ENCODE measurements around the gene S100P.
"Not testable (repeated sequence)": the region's sequence is repeated elsewhere in the genome, so short reads cannot be mapped to it uniquely, and the experiment has no call there.

Gene S100P

GRCh38 chr4:6724421-6725111 lies 30.9 kb downstream of the S100P start:
- no peak for DNase-seq (ENCODE audit: low read depth in 2 of 2)

- DNase-seq (ENCODE audit: low read depth in 2 of 2) = not testable (repeated sequence)
Observed at GRCh38 chr4:6725427-6725961, 31.8 kb downstream of the S100P start.

- no peak for DNase-seq (ENCODE audit: low read depth in 2 of 2)
Observed at GRCh38 chr4:6727081-6727942, 33.6 kb downstream of the S100P start.

DNA sequence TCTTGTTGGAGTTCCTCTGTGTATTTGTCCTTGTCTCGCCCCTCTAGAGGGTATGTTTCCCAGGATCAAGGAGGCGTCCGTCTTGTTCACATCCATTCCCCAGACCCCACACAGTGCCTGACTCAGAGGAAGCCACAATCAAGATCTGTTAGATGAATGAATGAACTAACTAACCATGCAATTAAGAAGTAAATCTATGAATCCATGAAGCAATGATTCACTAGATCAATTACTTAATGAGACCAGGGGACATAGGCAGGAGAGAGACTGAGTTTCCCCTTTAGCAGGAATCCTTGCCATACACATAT lies 34.2 kb downstream of the S100P start:
- no peak for DNase-seq (ENCODE audit: low read depth in 2 of 2)

GRCh38 chr4:6728320-6729029 lies 34.8 kb downstream of the S100P start:
- DNase-seq (ENCODE audit: low read depth in 2 of 2) = no peak

DNA sequence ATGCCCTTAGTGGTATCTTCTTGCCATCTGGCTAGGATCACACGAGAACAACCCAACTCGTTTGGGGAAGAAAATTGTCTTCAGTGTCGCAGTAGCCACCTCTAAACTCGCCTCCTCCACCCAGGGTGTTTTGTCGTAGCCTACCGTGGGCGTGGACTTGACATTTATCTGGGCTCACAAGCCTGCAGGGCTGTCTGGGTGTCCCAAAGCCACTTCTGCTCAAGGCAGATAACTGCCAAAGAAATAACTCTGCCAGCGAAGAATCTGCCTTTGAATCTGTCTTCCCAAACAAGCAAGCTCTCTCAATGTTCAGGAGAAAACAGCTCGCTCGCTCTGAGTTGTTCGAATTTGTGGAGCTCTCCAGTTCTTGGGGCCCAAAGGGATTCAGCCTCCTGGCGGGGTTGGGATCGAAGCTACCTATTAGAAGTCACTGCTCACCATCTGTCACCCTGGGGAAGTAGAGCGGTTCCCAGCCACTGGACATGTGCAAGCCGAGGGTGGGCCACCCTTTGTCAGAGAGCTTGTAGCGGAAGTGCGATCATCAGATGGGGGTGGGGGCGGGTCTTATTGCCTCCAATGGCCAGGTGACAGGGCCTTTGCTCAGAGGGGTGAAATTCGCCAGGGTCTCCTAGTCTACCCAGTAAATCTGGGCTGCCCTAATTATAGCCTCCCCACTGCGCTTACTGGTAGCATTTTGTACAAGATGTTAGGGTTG lies 37.1 kb downstream of the S100P start:
- no peak for DNase-seq (ENCODE audit: low read depth in 2 of 2)

GRCh38 chr4:6731318-6731675 lies 37.6 kb downstream of the S100P start:
- no peak for DNase-seq (ENCODE audit: low read depth in 2 of 2)

- DNase-seq (ENCODE audit: low read depth in 2 of 2) = no peak
Observed at GRCh38 chr4:6731780-6732179, 38.1 kb downstream of the S100P start.

DNA sequence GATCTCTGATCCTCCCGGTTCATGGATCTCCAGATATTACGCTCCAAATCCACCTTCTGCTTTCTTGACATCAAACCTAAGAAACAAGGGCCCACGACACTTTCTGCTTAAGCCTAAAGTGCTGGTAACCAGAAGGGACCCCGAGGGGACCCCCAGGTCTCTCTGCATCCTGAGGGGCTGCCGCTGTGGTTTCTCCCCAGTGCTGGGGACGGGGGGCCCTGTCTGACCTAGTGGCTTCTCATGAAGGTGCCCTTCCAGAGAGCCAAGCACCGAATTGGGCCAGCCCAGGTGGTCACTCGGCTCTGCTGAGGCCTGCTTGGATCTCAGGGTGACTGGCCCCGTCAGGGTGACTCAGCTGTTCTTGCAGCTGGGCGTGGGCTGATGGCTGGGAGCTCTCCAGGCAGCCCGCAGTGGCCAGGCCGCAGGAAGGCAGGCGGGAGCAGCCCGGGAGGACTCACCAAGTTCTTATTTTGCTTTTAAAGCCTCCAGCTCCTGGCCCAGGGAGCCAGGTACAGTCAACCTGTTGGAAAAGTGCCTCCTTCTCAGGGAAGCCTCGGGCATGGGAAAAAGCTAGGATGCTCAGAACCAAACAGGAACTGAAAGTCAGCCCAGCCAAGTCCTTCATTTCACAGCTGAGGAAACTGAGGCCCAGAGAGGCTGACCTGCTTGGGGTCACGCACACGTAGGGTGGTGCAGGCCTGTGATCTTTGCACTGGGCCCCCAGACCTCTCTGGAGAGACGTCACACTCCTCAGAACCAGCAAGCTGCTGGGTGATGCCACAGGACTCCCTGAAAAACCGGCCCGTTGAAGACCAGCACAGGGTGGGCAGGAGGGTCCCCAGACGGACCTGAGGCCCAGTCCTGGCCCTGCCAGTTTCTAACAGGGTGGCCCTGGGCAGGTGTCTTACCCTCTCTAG lies 39.0 kb downstream of the S100P start:
- DNase-seq (ENCODE audit: low read depth in 2 of 2) = no peak

DNA sequence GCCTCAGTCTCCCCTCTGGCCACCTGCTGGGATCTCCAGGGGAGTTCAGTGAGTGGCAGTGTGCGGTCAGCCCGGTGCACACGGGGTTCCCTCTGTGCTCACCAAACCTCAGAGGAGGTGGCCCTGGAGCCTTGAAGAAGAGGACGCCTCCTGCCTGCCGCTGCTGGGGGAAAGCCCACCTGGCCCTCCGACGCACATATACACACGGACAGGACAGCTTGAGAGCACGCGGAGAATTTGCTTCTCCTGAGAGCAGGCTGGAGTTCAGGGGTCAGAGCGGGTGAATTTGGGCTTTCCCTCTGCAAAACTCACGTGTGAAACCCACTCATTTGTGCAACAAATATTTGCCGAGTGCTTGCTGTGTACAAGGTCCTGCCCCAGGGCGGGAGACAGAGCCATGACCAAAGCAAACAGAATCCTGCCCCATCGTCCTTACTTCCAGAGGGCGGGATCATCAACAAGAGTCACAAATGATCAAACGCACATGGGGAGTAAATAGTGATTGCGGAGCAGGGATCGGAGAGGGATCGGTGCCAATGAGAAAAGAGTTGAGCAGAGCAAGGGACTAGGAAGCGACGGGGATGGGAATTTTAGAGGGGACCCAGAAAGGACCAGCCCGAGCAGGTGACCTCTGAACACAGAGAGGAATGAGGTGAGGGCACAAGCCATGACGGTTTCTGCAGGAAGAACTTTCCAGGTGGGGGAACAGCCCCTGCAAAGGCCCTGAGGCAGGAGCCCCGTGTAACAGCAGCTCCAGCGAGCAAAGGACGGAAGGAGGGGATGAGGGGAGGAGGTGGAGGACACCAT lies 39.9 kb downstream of the S100P start:
- DNase-seq (ENCODE audit: low read depth in 2 of 2) = no peak

GRCh38 chr4:6734165-6734786 lies 40.6 kb downstream of the S100P start:
- DNase-seq (ENCODE audit: low read depth in 2 of 2) = no peak

- DNase-seq (ENCODE audit: low read depth in 2 of 2) = no peak
Observed at GRCh38 chr4:6739920-6740319, 46.2 kb downstream of the S100P start.

- DNase-seq (ENCODE audit: low read depth in 2 of 2) = no peak
Observed at GRCh38 chr4:6740347-6740746, 46.7 kb downstream of the S100P start.

GRCh38 chr4:6742507-6742906 lies 48.8 kb downstream of the S100P start:
- no peak for DNase-seq (ENCODE audit: low read depth in 2 of 2)

DNA sequence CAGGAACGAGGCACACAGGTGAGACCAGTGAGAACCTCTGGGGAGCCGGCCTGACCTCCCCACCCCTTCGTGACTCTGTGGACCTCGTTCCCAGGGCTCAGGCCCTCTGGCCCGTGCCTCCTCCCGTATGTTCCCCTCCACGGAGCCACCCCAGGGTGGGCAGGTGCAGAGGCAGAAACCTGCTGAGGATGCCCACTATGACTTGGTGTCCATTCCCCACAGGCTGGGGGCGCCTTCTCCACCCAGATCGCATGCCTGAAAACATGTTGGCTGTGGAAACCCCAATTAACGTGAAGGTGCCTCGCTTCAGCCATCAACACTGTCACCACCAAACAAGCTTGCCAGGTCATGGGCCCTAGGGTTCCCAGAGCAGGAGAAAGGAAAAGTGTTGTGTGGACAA lies 49.3 kb downstream of the S100P start:
- no peak for DNase-seq (ENCODE audit: low read depth in 2 of 2)
